ENCODE results near the gene EXPH5.

The EXPH5 gene

GRCh38 chr11:108568195-108568858, 25.2 kb downstream of the EXPH5 start:
- in situ Hi-C loops (cut with MboI; ENCODE audit: low pct_unique_long_range_greater_than_20kb, low sequenced_read_pairs, unreplicated experiment): no loop called here
- no peak for TF ChIP-seq CTCF (IDR thresholded peaks at IDR 0.05; ENCODE audit: extremely low read depth, insufficient read depth, missing control alignments)
- no peak for DNase-seq (ENCODE audit: low spot score)

- in situ Hi-C loops (cut with MboI; ENCODE audit: low pct_unique_long_range_greater_than_20kb, low sequenced_read_pairs, unreplicated experiment): no loop called here
- DNase-seq (ENCODE audit: low spot score): no peak
- TF ChIP-seq CTCF (IDR thresholded peaks at IDR 0.05; ENCODE audit: extremely low read depth, insufficient read depth, missing control alignments): no peak
These were observed 27.9 kb downstream of the EXPH5 start for GRCh38 chr11:108565653-108566052.

- in situ Hi-C loops (cut with MboI; ENCODE audit: low pct_unique_long_range_greater_than_20kb, low sequenced_read_pairs, unreplicated experiment): no loop called here
- DNase-seq (ENCODE audit: low spot score): no peak
- no peak for TF ChIP-seq CTCF (IDR thresholded peaks at IDR 0.05; ENCODE audit: extremely low read depth, insufficient read depth, missing control alignments)
These were observed 30.6 kb downstream of the EXPH5 start for GRCh38 chr11:108562746-108563581.

- in situ Hi-C loops (cut with MboI; ENCODE audit: low pct_unique_long_range_greater_than_20kb, low sequenced_read_pairs, unreplicated experiment): no loop called here
- no peak for TF ChIP-seq CTCF (IDR thresholded peaks at IDR 0.05; ENCODE audit: extremely low read depth, insufficient read depth, missing control alignments)
- no peak for DNase-seq (ENCODE audit: low spot score)
These were observed 32.0 kb downstream of the EXPH5 start for GRCh38 chr11:108561535-108561991.

GRCh38 chr11:108559904-108560303, 33.7 kb downstream of the EXPH5 start:
- no peak for DNase-seq (ENCODE audit: low spot score)
- TF ChIP-seq CTCF (IDR thresholded peaks at IDR 0.05; ENCODE audit: extremely low read depth, insufficient read depth, missing control alignments): no peak
- in situ Hi-C loops (cut with MboI; ENCODE audit: low pct_unique_long_range_greater_than_20kb, low sequenced_read_pairs, unreplicated experiment): no loop called here

GRCh38 chr11:108559340-108559739, 34.2 kb downstream of the EXPH5 start:
- TF ChIP-seq CTCF (IDR thresholded peaks at IDR 0.05; ENCODE audit: extremely low read depth, insufficient read depth, missing control alignments): no peak

More at GRCh38 chr11:108559340-108559739, 34.2 kb downstream of the EXPH5 start:
- in situ Hi-C loops (cut with MboI; ENCODE audit: low pct_unique_long_range_greater_than_20kb, low sequenced_read_pairs, unreplicated experiment): no loop called here
- DNase-seq (ENCODE audit: low spot score): no peak

Measured in GM13977 (cell line).